NCI-H2171 (cell line): Measurements from ENCODE around the gene PA2G4.
"Not testable (repeated sequence)": the region's sequence is repeated elsewhere in the genome, so short reads cannot be mapped to it uniquely, and the experiment has no call there.

Experiments
- DNase-seq: peaks from one replicate; lab custom pipeline; 2025; lab: John Stamatoyannopoulos, UW

Gene PA2G4

GRCh38 chr12:56104109-56104814 is at the start of gene PA2G4:
TSS of gene PA2G4 (plus strand) at chr12:56104559. CDS start at chr12:56104738, 179 bp downstream.
- peak; percentile 98 for DNase-seq

GRCh38 chr12:56059964-56060363 is 44.4 kb upstream of the PA2G4 start:
- not testable (repeated sequence) for DNase-seq

GRCh38 chr12:56061982-56062381 is 42.4 kb upstream of the PA2G4 start:
- no peak for DNase-seq

DNA sequence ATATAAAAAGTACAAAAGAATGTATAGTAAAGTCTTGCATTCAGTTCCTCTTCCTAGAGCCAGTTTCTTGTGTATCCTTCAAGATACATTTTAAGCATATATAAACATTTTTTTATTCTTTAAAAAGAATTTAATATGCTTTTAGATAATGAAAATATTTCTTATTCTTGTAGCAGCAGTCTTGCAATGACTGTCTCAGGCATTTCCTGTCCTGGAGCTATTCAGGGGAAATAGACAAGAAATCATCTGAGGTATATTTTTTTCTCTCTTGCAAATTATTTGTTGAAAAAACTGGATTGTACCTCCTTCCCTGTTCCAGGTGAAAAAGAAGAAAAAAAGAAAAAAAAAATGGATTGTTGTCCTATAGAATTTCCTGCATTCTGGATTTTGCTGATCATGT is 41.4 kb upstream of the PA2G4 start:
- no peak for DNase-seq

GRCh38 chr12:56071648-56072047 is 32.7 kb upstream of the PA2G4 start:
- no peak for DNase-seq

DNA sequence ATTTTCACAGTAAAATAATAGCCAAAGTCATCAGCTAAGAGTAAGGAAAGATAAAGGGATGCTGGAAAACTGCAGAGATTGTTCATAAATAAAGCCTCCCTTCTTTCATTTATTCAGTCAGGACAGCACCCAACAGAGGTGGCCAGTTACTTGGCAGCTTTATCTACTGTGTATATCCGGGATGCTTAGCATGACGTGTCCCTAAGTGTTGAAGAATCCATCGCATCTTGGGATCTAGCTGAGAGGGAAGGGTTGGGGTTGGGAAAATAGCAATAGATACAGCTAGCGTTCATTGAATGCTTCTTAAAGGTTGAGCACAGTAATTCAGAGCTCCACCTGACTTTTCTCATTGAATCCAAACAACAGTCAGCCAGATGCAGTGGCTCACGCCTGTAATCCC is 30.0 kb upstream of the PA2G4 start:
- no peak for DNase-seq

- DNase-seq, result not testable (repeated sequence)
These were observed 26.4 kb upstream of the PA2G4 start for GRCh38 chr12:56077966-56078365.

GRCh38 chr12:56078427-56078826 is 25.9 kb upstream of the PA2G4 start:
- no peak for DNase-seq

DNA sequence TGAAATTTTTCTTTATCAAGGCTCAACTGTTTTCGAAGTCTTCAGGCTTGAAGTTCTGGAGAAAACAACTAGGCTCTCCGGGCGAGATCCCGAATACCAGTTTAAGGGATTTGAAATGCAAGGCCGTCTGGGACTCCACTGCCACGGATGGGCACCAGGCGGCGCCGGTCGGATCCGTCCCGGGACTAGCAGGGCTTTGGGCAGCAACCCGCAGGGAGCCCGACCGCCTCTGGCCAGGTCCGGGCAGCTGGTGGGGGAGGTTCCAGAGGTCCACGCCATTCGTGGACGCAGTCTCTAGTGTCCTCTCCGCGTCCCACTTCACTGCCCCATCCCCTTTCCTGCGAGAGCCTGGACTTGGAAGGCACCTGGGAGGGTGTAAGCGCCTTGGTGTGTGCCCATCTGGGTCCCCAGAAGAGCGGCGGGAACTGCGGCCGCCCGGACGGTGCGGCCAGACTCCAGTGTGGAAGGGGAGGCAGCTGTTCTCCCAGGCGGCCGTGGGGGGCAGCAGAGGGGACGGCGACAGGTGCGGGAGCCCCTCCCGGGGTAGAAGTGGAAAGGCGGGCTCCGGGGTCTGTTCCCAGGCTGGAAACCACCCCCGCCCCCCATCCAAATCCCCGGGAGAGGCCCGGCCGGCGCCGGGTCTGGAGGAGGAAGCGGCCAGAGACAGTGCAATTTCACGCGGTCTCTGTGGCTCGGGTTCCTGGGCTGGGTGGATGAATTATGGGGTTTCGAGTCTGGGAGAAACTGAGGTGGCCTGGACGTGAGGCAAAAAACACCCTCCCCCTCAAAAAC is 25.2 kb upstream of the PA2G4 start:
- DNase-seq, result peak; percentile 55

GRCh38 chr12:56079723-56080555 is 24.4 kb upstream of the PA2G4 start, which contains the start of gene ERBB3:
TSS of gene ERBB3 (plus strand) at chr12:56080165. CDS start at chr12:56080301, 136 bp downstream.
- DNase-seq, result peak; percentile 64

DNA sequence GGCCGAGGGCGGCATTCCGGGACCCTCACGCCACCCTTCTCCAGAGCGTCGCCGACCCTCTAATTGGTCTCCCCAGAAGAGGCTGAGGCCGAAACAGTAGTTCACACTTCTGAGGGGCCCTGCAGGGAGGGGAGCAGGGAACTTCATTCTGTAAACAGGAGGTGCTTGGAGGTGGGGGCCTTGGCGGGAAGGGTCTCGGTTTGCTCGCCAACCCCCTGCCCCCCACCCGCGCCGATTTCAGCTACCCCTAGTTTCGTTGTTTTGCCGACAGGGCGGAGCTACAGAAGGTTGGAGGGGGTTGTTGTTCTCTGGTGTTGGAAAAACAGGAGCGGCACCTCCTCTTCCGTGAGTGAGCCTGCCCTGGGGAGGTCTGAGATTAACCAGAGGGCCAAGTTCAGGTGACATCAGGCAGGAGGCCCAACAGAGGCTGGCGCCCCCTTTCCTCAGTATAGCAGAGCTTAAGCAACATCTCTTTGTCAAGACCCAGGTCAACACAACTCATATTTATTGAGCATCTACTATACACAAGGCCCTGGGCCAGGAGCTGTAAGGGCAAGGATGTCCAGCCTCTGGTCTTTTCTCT is 23.7 kb upstream of the PA2G4 start:
- DNase-seq, result peak; percentile 12

DNA sequence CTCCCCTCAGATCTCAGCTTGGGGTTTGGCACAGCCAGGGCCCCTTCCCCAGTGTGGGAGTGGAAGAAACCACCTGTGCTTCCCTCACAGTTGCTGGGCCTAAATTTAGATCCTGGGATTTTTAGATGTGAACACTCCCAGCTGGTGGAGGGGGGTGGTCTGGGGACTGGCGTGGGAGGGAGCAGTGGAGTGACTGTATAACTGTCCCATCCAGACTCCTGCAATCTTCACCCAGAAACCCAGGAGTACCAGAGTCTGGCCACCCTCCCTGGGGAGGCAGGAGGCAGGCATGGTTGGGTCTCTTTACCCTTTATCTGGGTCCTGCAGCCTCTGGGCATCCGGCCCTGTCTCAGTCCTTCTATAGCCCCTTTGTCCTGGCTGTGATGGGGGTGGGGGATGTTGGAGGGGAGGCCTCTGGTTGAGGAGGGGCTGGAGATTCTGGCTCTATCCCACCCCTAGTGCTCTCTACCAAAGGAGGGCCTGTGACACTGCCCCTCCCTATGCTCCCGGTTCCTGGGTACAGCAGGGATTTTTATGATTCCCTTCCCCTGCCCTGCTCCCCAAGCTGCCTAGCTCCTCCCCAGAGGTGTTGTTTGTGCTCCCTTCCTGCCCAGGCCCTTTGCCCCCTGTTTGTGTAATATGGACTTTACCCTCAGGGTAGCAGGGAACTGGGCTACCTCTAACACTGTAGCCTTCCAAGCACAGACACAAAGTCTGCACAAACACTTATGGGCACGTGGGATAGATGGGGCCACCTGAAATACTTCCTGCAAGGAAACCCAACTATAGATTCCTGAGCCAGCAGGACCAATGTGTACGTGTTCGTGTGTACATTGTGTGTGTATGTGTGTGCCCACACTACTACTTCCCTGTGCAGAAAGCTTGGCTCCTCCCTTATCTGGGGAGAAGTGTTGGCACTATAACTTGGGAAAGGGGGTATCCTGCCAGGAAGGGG is 22.7 kb upstream of the PA2G4 start:
- no peak for DNase-seq

- DNase-seq, result no peak
These were observed 22.0 kb upstream of the PA2G4 start for GRCh38 chr12:56082382-56082781.

GRCh38 chr12:56082967-56083366 is 21.4 kb upstream of the PA2G4 start:
- no peak for DNase-seq

DNA sequence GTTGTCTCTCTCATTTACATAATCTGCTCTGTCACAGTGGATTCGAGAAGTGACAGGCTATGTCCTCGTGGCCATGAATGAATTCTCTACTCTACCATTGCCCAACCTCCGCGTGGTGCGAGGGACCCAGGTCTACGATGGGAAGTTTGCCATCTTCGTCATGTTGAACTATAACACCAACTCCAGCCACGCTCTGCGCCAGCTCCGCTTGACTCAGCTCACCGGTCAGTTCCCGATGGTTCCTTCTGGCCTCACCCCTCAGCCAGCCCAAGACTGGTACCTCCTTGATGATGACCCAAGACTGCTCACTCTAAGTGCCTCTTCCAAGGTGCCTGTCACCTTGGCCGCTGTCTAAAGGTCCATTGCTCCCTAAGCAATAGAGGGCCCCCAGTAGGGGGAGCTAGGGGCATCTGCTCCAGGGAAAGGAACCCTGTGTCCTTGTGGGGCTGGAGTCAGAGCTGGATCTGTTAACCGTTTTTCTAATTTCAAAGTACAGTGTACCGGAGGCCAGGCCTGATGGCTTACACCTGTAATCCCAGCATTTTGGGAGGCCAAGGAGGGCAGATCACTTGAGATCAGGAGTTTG is 19.3 kb upstream of the PA2G4 start:
- DNase-seq, result no peak

GRCh38 chr12:56086096-56086495 is 18.3 kb upstream of the PA2G4 start:
- DNase-seq, result no peak

- DNase-seq, result no peak
These were observed 17.8 kb upstream of the PA2G4 start for GRCh38 chr12:56086608-56087007.

DNA sequence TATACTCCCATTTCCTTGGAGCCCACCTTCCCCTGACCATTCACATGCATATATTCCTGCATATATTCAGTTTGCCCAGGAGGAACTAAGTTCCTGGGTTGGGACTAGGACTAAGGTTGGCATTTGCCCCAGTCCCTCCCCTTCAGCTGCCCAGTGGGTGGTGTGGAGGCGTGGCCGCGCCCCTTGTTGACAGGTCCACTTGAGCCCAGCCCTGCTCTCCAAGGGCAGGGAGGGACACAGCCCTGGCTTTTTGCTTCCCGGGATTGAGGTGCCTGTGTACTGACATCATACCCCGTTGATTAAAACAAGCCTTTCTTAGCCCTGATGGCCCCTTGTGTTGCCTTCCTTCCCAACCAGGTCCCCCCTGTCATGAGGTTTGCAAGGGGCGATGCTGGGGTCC is 17.1 kb upstream of the PA2G4 start:
- no peak for DNase-seq

- no peak for DNase-seq
These were observed 6.6 kb upstream of the PA2G4 start for GRCh38 chr12:56097738-56098137.

DNA sequence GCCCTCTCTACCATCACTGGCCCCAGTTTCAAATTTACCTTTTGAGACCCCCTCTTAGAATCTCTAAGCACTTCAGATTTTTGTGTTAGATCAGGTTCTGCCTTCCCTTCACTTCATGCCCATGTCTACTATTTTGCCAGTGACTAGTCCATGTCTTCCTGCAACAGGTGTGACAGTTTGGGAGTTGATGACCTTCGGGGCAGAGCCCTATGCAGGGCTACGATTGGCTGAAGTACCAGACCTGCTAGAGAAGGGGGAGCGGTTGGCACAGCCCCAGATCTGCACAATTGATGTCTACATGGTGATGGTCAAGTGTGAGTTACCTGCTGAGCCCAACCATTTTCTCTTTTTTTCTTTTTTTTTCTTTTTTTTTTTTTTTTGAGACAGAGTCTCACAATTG is 5.8 kb upstream of the PA2G4 start:
- no peak for DNase-seq

- DNase-seq, result no peak
These were observed 4.6 kb upstream of the PA2G4 start for GRCh38 chr12:56099787-56100186.
